Breast epithelium (tissue), 4 donors: Measurements from ENCODE around the gene NEGR1. TPM values are rescaled to one million over a fixed set of nuclear protein-coding genes. Genes with fewer than 3 reads are reported as not detected.

Experiments
- DNase-seq, 2 donors: peaks; one replicate each; pipeline ENCODE4 v3.0.0-alpha.2; 2019; ENCODE audit warnings: low spot score in 2 of 2
- H3K27ac ChIP-seq, 2 donors: fragments of 200-600 bp; sonication (generic) in 1 of 2; one replicate each; pipeline ENCODE4 v1.5.1; 2016 to 2019; ENCODE audit warnings: mild to moderate bottlenecking in 1 of 2
- H3K27me3 ChIP-seq, 2 donors: fragments of 200-600 bp; sonication (generic) in 1 of 2; one replicate each; pipeline versions ENCODE4 v1.5.1 to v1.6.0; 2017 to 2019; ENCODE audit warnings: control low read depth in 1 of 2, mild to moderate bottlenecking in 1 of 2
- H3K36me3 ChIP-seq: fragments of 200-600 bp; one replicate; pipeline ENCODE4 v1.5.1; 2019
- H3K4me1 ChIP-seq, 2 donors: fragments of 200-600 bp; sonication (generic); one replicate each; pipeline ENCODE4 v1.5.1; 2016 to 2019; ENCODE audit warnings: control low read depth in 1 of 2
- H3K4me3 ChIP-seq, 3 donors: fragments of 200-600 bp; sonication (generic); 1 replicate in 2 of 3; 2 replicates in 1 of 3; pipeline ENCODE4 v1.5.1; 2016 to 2019; ENCODE audit warnings: mild to moderate bottlenecking in 3 of 3, moderate library complexity in 2 of 3
- H3K9me3 ChIP-seq, 2 donors: fragments of 200-600 bp; sonication (generic) in 1 of 2; one replicate each; pipeline ENCODE4 v1.5.1; 2016 to 2019; ENCODE audit warnings: control low read depth in 1 of 2
- CTCF ChIP-seq, 3 donors: fragments of 450-650 bp; IDR thresholded peaks; one replicate each; pipeline ENCODE4 v1.5.1; 2016 to 2017; ENCODE audit warnings: antibody characterized with exemption in 3 of 3, mild to moderate bottlenecking in 3 of 3, moderate library complexity in 3 of 3
- POLR2A ChIP-seq: fragments of 450-650 bp; IDR thresholded peaks from one replicate; pipeline ENCODE4 v1.6.1; 2016; ENCODE audit warnings: antibody characterized with exemption, mild to moderate bottlenecking, moderate library complexity
- POLR2AphosphoS5 ChIP-seq, 3 donors: sonication (generic); formaldehyde crosslinking; IDR thresholded peaks; one replicate each; pipeline ENCODE4 v1.6.1; 2017; ENCODE audit warnings: antibody characterized with exemption in 3 of 3
- intact Hi-C: fragments of 100-400 bp; cut with DNase I; formaldehyde crosslinking; loops from one replicate; pipeline ENCODE4 v1.15.1; 2023; ENCODE audit warnings: low total_unique reads
- total RNA-seq, 3 donors: library from RNA; depleted of rRNA; stranded (reverse); fragments of >200 nt; gene quantifications; one replicate each; pipeline ENCODE4 v1.1.0, GENCODE V29; 2016

NEGR1 gene
- total RNA-seq, 3 donors from 2014 or later, result 5.6 to 33.3 (median 7.9) TPM

DNA sequence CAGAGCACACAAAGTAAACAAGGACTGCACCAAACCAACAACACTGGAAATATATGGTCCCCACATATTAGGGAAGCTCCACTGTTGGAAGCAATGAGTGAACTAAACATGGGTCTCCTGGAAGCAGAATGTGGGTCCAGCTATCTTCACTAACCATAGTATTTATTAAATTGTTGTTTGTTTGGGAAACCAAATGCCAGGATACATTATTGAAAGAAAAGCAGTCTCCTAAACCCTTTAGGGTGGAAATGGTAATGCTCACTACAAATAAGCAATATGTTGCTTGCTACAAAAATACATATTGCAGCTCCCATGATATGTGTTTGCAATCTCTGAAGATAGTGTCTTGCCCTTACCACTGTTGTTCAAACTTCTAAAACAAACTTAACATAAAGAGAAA, 2.2 kb downstream of the NEGR1 start:
- H3K27ac ChIP-seq, result no peak overlapping the region
- no peaks in the 10 kb centered on the region for H3K27me3 ChIP-seq
- no peaks in the 10 kb centered on the region for H3K36me3 ChIP-seq
- DNase-seq, result no peak
- TF ChIP-seq POLR2AphosphoS5 (IDR thresholded peaks at IDR 0.05) (no peak), POLR2A (no peak), CTCF (IDR thresholded peaks at IDR 0.05) (no peak)
- H3K4me1 ChIP-seq, result no peaks in the 10 kb centered on the region
- no peaks in the 10 kb centered on the region for H3K9me3 ChIP-seq
- peak overlapping the region in 1 of 3 donors; percentile 67 for H3K4me3 ChIP-seq
- intact Hi-C loops, result no loop called here

GRCh38 chr1:72278461-72278860, 3.9 kb downstream of the NEGR1 start:
- TF ChIP-seq POLR2AphosphoS5 (IDR thresholded peaks at IDR 0.05) (no peak), CTCF (IDR thresholded peaks at IDR 0.05) (no peak), POLR2A (no peak)
- Histone ChIP-seq H3K27ac (no peak overlapping the region), H3K4me3 (no peak overlapping the region), H3K4me1 (no peaks in the 10 kb centered on the region), H3K36me3 (no peaks in the 10 kb centered on the region), H3K9me3 (no peaks in the 10 kb centered on the region), H3K27me3 (no peaks in the 10 kb centered on the region)
- no peak for DNase-seq
- intact Hi-C loops, result no loop called here

DNA sequence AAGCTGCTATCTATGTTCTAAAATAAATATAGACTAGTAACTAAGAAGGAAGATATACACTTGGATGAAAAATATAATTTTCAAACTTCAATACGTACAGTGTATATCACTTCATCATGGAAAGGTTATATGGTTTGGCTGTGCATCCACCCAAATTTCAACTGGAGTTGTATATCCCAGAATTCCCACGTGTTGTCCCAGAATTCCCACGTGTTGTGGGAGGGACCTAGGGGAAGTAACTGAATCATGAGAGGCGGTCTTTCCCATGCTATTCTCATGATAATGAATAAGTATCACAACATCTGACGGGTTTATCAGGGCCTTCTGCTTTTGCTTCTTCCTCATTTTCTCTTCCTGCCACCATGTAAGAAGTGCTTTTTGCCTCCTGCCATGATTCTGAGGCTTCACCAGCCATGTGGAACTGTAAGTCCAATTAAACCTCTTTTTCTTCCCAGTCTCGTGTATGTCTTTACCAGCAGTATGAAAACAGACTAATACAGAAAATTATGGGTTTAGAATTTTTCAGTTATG, 10.7 kb downstream of the NEGR1 start:
- Histone ChIP-seq H3K27ac (no peak overlapping the region), H3K4me3 (no peak overlapping the region), H3K36me3 (no peaks in the 10 kb centered on the region), H3K27me3 (no peaks in the 10 kb centered on the region), H3K9me3 (no peaks in the 10 kb centered on the region), H3K4me1 (no peaks in the 10 kb centered on the region)
- TF ChIP-seq POLR2AphosphoS5 (IDR thresholded peaks at IDR 0.05) (no peak), POLR2A (no peak), CTCF (IDR thresholded peaks at IDR 0.05) (no peak)
- no peak for DNase-seq
- intact Hi-C loops, result no loop called here

DNA sequence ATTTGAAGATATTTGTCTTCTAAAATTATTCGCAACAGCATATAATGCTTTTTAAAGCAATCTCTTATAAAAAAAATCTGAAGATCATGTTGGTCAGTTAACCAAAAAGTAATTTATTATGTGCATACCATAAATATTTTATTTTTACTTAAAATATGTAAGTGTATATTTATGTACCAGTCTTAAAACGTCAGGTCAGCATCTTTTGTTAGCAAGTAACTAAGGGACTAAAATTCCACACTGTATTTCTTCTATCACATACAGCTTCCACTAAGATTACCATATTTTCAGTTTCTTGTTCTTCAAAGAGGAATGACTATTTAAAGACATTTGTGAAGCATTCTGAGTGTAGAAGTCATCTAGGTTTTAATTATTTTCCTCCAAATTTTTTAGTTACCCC, 19.6 kb downstream of the NEGR1 start:
- Histone ChIP-seq H3K9me3 (no peaks in the 10 kb centered on the region), H3K36me3 (no peaks in the 10 kb centered on the region), H3K27ac (no peak overlapping the region), H3K27me3 (no peaks in the 10 kb centered on the region), H3K4me1 (no peaks in the 10 kb centered on the region), H3K4me3 (no peak overlapping the region)
- DNase-seq, result no peak
- intact Hi-C loops, result no loop called here
- no peak for TF ChIP-seq POLR2A
- no peak for TF ChIP-seq CTCF (IDR thresholded peaks at IDR 0.05)
- no peak for TF ChIP-seq POLR2AphosphoS5 (IDR thresholded peaks at IDR 0.05)

GRCh38 chr1:72253132-72253531, 29.2 kb downstream of the NEGR1 start:
- Histone ChIP-seq H3K27me3 (no peaks in the 10 kb centered on the region), H3K36me3 (no peaks in the 10 kb centered on the region), H3K27ac (no peak overlapping the region), H3K4me1 (no peaks in the 10 kb centered on the region), H3K9me3 (no peaks in the 10 kb centered on the region), H3K4me3 (no peak overlapping the region)
- intact Hi-C loops, result no loop called here
- TF ChIP-seq POLR2AphosphoS5 (IDR thresholded peaks at IDR 0.05) (no peak), POLR2A (no peak), CTCF (IDR thresholded peaks at IDR 0.05) (no peak)
- no peak for DNase-seq
